Measurements from ENCODE around the gene C10orf67.

GRCh38 chr10:23370106-23370505, 25.5 kb upstream of the C10orf67 start:
- TF ChIP-seq GATA2 (IDR thresholded peaks at IDR 0.05; ENCODE audit: low read depth, low read length), result no peak
- no peak for TF ChIP-seq GATA3 (IDR thresholded peaks at IDR 0.05; ENCODE audit: low read depth, low read length)
